Measurements from ENCODE around the gene ITIH4.

- TF ChIP-seq CTCF (IDR thresholded peaks at IDR 0.05; ENCODE audit: low read depth, low read length, poor library complexity, severe bottlenecking), result peak; percentile 69
- no peak for TF ChIP-seq EZH2phosphoT487 (IDR thresholded peaks at IDR 0.05; ENCODE audit: borderline replicate concordance, low read length)
Measured at GRCh38 chr3:52851348-52851747, 20.9 kb upstream of the ITIH4 start.

Data from DOHH2 (cell line).